Neural progenitor cell (in vitro differentiated cells): ENCODE measurements around the gene LDAF1. TPM values are rescaled to one million over a fixed set of nuclear protein-coding genes. Genes with fewer than 3 reads are reported as not detected.

Experiments
- DNase-seq: peaks from one replicate; pipeline ENCODE4 v3.0.0-alpha.2; 2016; ENCODE audit warnings: low spot score
- H2AFZ ChIP-seq: fragments of 200-600 bp; sonication (generic); replicated peaks from 2 replicates; pipeline ENCODE4 v1.6.1; 2016; ENCODE audit warnings: antibody characterized with exemption
- H3F3A ChIP-seq: fragments of 200-600 bp; sonication (generic); 2 replicates; pipeline ENCODE4 v1.6.1; 2016; ENCODE audit warnings: antibody characterized with exemption, low read depth
- H3K27ac ChIP-seq: fragments of 200-600 bp; sonication (generic); 2 replicates; pipeline ENCODE4 v1.5.1; 2016; ENCODE audit warnings: mild to moderate bottlenecking
- H3K27me3 ChIP-seq: fragments of 200-600 bp; sonication (generic); 2 replicates; pipeline ENCODE4 v1.6.1; 2016; ENCODE audit warnings: mild to moderate bottlenecking, moderate library complexity
- H3K36me3 ChIP-seq: fragments of 200-600 bp; sonication (generic); 2 replicates; pipeline ENCODE4 v1.5.1; 2016
- H3K4me1 ChIP-seq: fragments of 200-600 bp; sonication (generic); 2 replicates; pipeline ENCODE4 v1.6.1; 2016; ENCODE audit warnings: mixed run types
- H3K4me2 ChIP-seq: fragments of 200-600 bp; sonication (generic); 2 replicates; pipeline ENCODE4 v1.6.1; 2016
- H3K4me3 ChIP-seq: fragments of 200-600 bp; sonication (generic); 2 replicates; pipeline ENCODE4 v1.5.1; 2016
- H3K79me2 ChIP-seq: fragments of 200-600 bp; sonication (generic); 2 replicates; pipeline ENCODE4 v1.6.1; 2016; ENCODE audit warnings: low read depth
- H3K9ac ChIP-seq: fragments of 200-600 bp; sonication (generic); 2 replicates; pipeline ENCODE4 v1.6.1; 2016
- H3K9me3 ChIP-seq: fragments of 200-600 bp; sonication (generic); 2 replicates; pipeline ENCODE4 v1.5.1; 2016; ENCODE audit warnings: low read depth
- H4K20me1 ChIP-seq: fragments of 200-600 bp; sonication (generic); 2 replicates; pipeline ENCODE4 v1.6.1; 2016; ENCODE audit warnings: low read depth
- H3K27ac Mint-ChIP-seq: 3 replicates; pipeline ENCODE4 v1.8.0; 2021; ENCODE audit warnings: mixed read lengths
- H3K27me3 Mint-ChIP-seq: 2 replicates; pipeline ENCODE4 v1.8.0; 2022; ENCODE audit warnings: low read depth, mild to moderate bottlenecking, inconsistent platforms, moderate library complexity, mixed read lengths; ENCODE audit not compliant: insufficient read depth
- H3K36me3 Mint-ChIP-seq: 3 replicates; pipeline ENCODE4 v1.8.0; 2021; ENCODE audit warnings: mixed read lengths
- H3K4me1 Mint-ChIP-seq: 3 replicates; pipeline ENCODE4 v1.8.0; 2021; ENCODE audit warnings: mixed read lengths
- H3K4me3 Mint-ChIP-seq: 3 replicates; pipeline ENCODE4 v1.8.0; 2021; ENCODE audit warnings: mild to moderate bottlenecking, moderate library complexity, mixed read lengths
- H3K9me3 Mint-ChIP-seq: 3 replicates; pipeline ENCODE4 v1.8.0; 2020; ENCODE audit warnings: mixed read lengths
- EZH2 ChIP-seq: fragments of 200-600 bp; sonication (generic); IDR thresholded peaks from 2 replicates; pipeline ENCODE4 v1.6.1; 2017; ENCODE audit warnings: antibody characterized with exemption, mild to moderate bottlenecking, moderate library complexity
- EZH2phosphoT487 ChIP-seq: fragments of 200-600 bp; sonication (generic); IDR thresholded peaks from 2 replicates; pipeline ENCODE4 v1.6.1; 2017; ENCODE audit warnings: antibody characterized with exemption
- total RNA-seq: library from RNA; depleted of rRNA; stranded (reverse); fragments of >200 nt; gene quantifications from 2 replicates; pipeline ENCODE4 v1.2.3, GENCODE V29; 2015; ENCODE audit warnings: low replicate concordance
- TF ChIP-seq, protein P1 (sequence below): fragments of 200-600 bp; sonication (generic); IDR thresholded peaks from 2 replicates; pipeline ENCODE4 v1.5.1; 2017; ENCODE audit warnings: antibody characterized with exemption, mild to moderate bottlenecking

LDAF1 gene
- total RNA-seq, 1 donor from 2014 or later: 34.8 TPM

DNA sequence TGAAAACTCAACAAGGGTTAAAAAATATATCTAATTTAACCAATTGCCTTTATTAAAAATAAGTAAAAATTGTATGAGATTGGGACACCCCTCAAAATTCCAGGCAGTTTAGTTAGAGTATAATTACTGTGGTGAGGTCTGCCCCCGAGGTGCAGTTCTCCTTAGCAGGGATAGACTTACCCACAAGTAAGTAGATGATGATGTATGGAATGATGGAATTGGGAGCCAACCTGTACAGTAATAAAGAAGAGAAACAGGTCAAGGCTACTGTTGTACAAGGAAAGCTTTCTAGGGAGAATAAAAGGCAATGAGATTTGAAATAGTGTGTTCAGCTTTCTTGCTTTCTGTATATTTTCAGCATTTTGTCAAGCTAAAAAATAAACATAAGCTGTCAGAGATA, 1.8 kb downstream of the LDAF1 start:
- Mint-ChIP-seq H3K9me3 (no peaks in the 10 kb centered on the region), H3K4me1 (peaks cover 6% of the 10 kb centered on the region), H3K27me3 (peaks cover 7% of the 10 kb centered on the region), H3K27ac (no peak overlapping the region), H3K4me3 (no peak overlapping the region), H3K36me3 (peaks cover 12% of the 10 kb centered on the region)
- no peaks in the 10 kb centered on the region for H3K4me1 ChIP-seq
- peaks cover 6% of the 10 kb centered on the region for H3F3A ChIP-seq
- peaks cover 10% of the 10 kb centered on the region for H3K27me3 ChIP-seq
- H3K9me3 ChIP-seq: no peaks in the 10 kb centered on the region
- peaks cover 10% of the 10 kb centered on the region for H4K20me1 ChIP-seq
- no peak for TF ChIP-seq EZH2phosphoT487
- TF ChIP-seq EZH2: no peak
- TF ChIP-seq, protein P1, sequence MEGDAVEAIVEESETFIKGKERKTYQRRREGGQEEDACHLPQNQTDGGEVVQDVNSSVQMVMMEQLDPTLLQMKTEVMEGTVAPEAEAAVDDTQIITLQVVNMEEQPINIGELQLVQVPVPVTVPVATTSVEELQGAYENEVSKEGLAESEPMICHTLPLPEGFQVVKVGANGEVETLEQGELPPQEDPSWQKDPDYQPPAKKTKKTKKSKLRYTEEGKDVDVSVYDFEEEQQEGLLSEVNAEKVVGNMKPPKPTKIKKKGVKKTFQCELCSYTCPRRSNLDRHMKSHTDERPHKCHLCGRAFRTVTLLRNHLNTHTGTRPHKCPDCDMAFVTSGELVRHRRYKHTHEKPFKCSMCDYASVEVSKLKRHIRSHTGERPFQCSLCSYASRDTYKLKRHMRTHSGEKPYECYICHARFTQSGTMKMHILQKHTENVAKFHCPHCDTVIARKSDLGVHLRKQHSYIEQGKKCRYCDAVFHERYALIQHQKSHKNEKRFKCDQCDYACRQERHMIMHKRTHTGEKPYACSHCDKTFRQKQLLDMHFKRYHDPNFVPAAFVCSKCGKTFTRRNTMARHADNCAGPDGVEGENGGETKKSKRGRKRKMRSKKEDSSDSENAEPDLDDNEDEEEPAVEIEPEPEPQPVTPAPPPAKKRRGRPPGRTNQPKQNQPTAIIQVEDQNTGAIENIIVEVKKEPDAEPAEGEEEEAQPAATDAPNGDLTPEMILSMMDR: no peak
- H3K9ac ChIP-seq: no peak overlapping the region
- no peak overlapping the region for H2AFZ ChIP-seq
- H3K4me2 ChIP-seq: peak overlapping the region; percentile 96
- H3K27ac ChIP-seq: no peak overlapping the region
- peaks cover 10% of the 10 kb centered on the region for H3K79me2 ChIP-seq
- no peak overlapping the region for H3K4me3 ChIP-seq
- DNase-seq: no peak
- H3K36me3 ChIP-seq: no peaks in the 10 kb centered on the region

DNA sequence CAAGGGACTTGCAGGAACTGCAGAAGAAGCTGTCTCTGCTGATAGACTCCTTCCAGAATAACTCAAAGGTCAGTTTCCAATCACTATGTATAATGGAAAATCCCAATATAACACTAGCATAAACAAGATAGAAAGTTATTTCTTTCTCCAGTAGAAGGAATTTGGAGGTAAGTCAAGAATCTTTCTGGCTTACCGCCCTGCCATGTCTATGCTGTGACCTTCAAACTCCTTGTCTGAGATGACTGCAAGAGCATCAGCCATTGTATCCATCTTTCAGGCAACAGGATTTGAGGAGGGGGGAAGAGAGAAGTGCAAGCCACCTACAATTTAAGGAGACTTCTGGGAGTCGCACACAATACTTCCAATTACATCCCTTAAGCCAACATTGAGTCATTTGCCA, 2.7 kb downstream of the LDAF1 start:
- no peak overlapping the region for H3K27ac ChIP-seq
- Mint-ChIP-seq H3K27me3 (peaks cover 7% of the 10 kb centered on the region), H3K27ac (no peak overlapping the region), H3K36me3 (peaks cover 12% of the 10 kb centered on the region), H3K4me3 (no peak overlapping the region), H3K4me1 (peaks cover 6% of the 10 kb centered on the region), H3K9me3 (no peaks in the 10 kb centered on the region)
- H3K79me2 ChIP-seq: peaks cover 10% of the 10 kb centered on the region
- H3K4me1 ChIP-seq: no peaks in the 10 kb centered on the region
- no peak overlapping the region for H2AFZ ChIP-seq
- TF ChIP-seq EZH2phosphoT487: no peak
- TF ChIP-seq EZH2: no peak
- TF ChIP-seq, protein P1: no peak
- peaks cover 10% of the 10 kb centered on the region for H3K27me3 ChIP-seq
- no peak for DNase-seq
- no peak overlapping the region for H3K9ac ChIP-seq
- H3K4me3 ChIP-seq: no peak overlapping the region
- H3K36me3 ChIP-seq: no peaks in the 10 kb centered on the region
- no peaks in the 10 kb centered on the region for H3K9me3 ChIP-seq
- peaks cover 10% of the 10 kb centered on the region for H4K20me1 ChIP-seq
- no peak overlapping the region for H3K4me2 ChIP-seq
- peaks cover 5% of the 10 kb centered on the region for H3F3A ChIP-seq

DNA sequence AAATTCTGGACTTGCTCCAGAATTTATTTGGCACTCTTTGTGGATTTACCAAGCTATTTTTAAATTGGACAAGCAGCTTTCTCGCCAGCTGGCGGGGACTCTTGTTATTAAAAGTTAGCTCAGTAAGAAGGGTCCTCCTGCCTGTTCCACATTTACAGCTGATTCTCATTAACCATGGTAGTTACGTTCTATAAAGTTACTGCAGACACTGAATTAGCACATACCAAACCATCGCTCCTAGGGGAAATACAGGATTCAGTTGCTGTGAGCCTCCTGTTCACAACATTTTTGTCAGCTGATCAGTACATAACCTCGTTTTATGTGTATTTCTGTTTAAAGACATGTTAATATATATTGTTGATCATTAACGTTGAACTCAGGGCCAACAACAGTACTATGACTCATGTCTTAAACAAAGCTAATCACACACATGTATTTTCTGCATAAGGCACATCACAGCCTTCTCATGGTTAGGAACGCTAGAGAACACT, 4.2 kb downstream of the LDAF1 start:
- H3K36me3 Mint-ChIP-seq: peaks cover 12% of the 10 kb centered on the region
- no peaks in the 10 kb centered on the region for H3K9me3 Mint-ChIP-seq
- H2AFZ ChIP-seq: no peak overlapping the region
- H3K4me3 Mint-ChIP-seq: no peak overlapping the region
- TF ChIP-seq EZH2 (no peak), EZH2phosphoT487 (no peak)
- TF ChIP-seq, protein P1: no peak
- H3K79me2 ChIP-seq: peaks cover 10% of the 10 kb centered on the region
- no peak overlapping the region for H3K27ac Mint-ChIP-seq
- no peak for DNase-seq
- no peak overlapping the region for H3K4me2 ChIP-seq
- H3K27me3 ChIP-seq: peaks cover 6% of the 10 kb centered on the region
- peaks cover 6% of the 10 kb centered on the region for H3K4me1 Mint-ChIP-seq
- H3K4me3 ChIP-seq: no peak overlapping the region
- H3K9me3 ChIP-seq: no peaks in the 10 kb centered on the region
- no peaks in the 10 kb centered on the region for H3F3A ChIP-seq
- peaks cover 18% of the 10 kb centered on the region for H4K20me1 ChIP-seq
- H3K36me3 ChIP-seq: no peaks in the 10 kb centered on the region
- H3K27ac ChIP-seq: no peak overlapping the region
- no peaks in the 10 kb centered on the region for H3K4me1 ChIP-seq
- peaks cover 5% of the 10 kb centered on the region for H3K27me3 Mint-ChIP-seq
- no peak overlapping the region for H3K9ac ChIP-seq
